GM12878 (cell line): ENCODE results near the gene ANKRD60. TPM values are rescaled to one million over a fixed set of nuclear protein-coding genes. Genes with fewer than 3 reads are reported as not detected.

Experiments
- ATF2 ChIP-seq: IDR thresholded peaks from 2 replicates; pipeline ENCODE4 v1.6.1; 2012; ENCODE audit warnings: low read length, inconsistent platforms
- ATF3 ChIP-seq: IDR thresholded peaks from 2 replicates; pipeline ENCODE4 v1.6.1; 2011; ENCODE audit warnings: low read depth, mild to moderate bottlenecking, low read length, moderate library complexity, borderline replicate concordance; ENCODE audit errors: extremely low read depth
- BCL3 ChIP-seq: IDR thresholded peaks from 2 replicates; pipeline ENCODE4 v1.6.1; 2011; ENCODE audit warnings: borderline replicate concordance, low read depth, mild to moderate bottlenecking, moderate library complexity, low read length; ENCODE audit not compliant: insufficient read depth, poor library complexity, severe bottlenecking
- BMI1 ChIP-seq: fragments of 450-650 bp; IDR thresholded peaks from 2 replicates; pipeline ENCODE4 v1.6.1; 2016; ENCODE audit warnings: mild to moderate bottlenecking, moderate library complexity, borderline replicate concordance
- BRCA1 ChIP-seq: IDR thresholded peaks from 2 replicates; pipeline ENCODE4 v1.6.1; 2011; ENCODE audit warnings: low read depth, low read length, improper control_type of control experiment
- CHD1 ChIP-seq: IDR thresholded peaks from 2 replicates; pipeline ENCODE4 v1.6.1; 2012; ENCODE audit warnings: low read depth, low read length, improper control_type of control experiment
- GABPA ChIP-seq: IDR thresholded peaks from 2 replicates; pipeline ENCODE4 v1.6.1; 2014; ENCODE audit warnings: antibody characterized with exemption, low read depth, mild to moderate bottlenecking, inconsistent platforms
- HDGF ChIP-seq: fragments of 450-650 bp; IDR thresholded peaks from 2 replicates; pipeline ENCODE4 v1.6.1; 2016; ENCODE audit warnings: antibody characterized with exemption
- HSF1 ChIP-seq: fragments of 150-350 bp; IDR thresholded peaks from 2 replicates; pipeline ENCODE4 v1.6.1; 2014; ENCODE audit warnings: mild to moderate bottlenecking, low read depth, low read length
- MXI1 ChIP-seq: fragments of 150-350 bp; IDR thresholded peaks from 2 replicates; pipeline ENCODE4 v1.6.1; 2011; ENCODE audit warnings: low read depth, mild to moderate bottlenecking, inconsistent platforms, low read length, improper control_type of control experiment
- MYC ChIP-seq: IDR thresholded peaks from 2 replicates; pipeline ENCODE4 v1.6.1; 2011; ENCODE audit warnings: mild to moderate bottlenecking, low read length, moderate library complexity, inconsistent platforms; ENCODE audit not compliant: insufficient read depth, insufficient replicate concordance, insufficient read length, severe bottlenecking
- NFXL1 ChIP-seq: fragments of 450-650 bp; IDR thresholded peaks from 2 replicates; pipeline ENCODE4 v1.6.1; 2017; ENCODE audit warnings: antibody characterized with exemption, mild to moderate bottlenecking, borderline replicate concordance
- NFYB ChIP-seq: IDR thresholded peaks from 2 replicates; pipeline ENCODE4 v1.6.1; 2011; ENCODE audit warnings: low read depth, mild to moderate bottlenecking, low read length, improper control_type of control experiment, moderate library complexity; ENCODE audit not compliant: insufficient read depth
- POU2F2 ChIP-seq: IDR thresholded peaks from 3 replicates; pipeline ENCODE4 v1.6.1; 2011; ENCODE audit warnings: low read depth, mild to moderate bottlenecking, low read length, borderline replicate concordance
- RBBP5 ChIP-seq: fragments of 200-600 bp; sonication (generic); conservative IDR thresholded peaks from 2 replicates; pipeline ENCODE4 v1.6.1; 2016
- REST ChIP-seq: IDR thresholded peaks from 2 replicates; pipeline ENCODE4 v1.6.1; 2012; ENCODE audit warnings: mild to moderate bottlenecking, low read depth, low read length
- SUPT20H ChIP-seq: IDR thresholded peaks from 2 replicates; pipeline ENCODE4 v1.6.1; 2011; ENCODE audit warnings: low read depth, mild to moderate bottlenecking, low read length, moderate library complexity, borderline replicate concordance; ENCODE audit not compliant: control insufficient read depth
- TAF1 ChIP-seq: IDR thresholded peaks from 2 replicates; pipeline ENCODE4 v1.6.1; 2011; ENCODE audit warnings: mild to moderate bottlenecking, low read depth, low read length, borderline replicate concordance
- TCF3 ChIP-seq: IDR thresholded peaks from 2 replicates; pipeline ENCODE4 v1.6.1; 2012; ENCODE audit warnings: low read depth, mild to moderate bottlenecking, low read length, borderline replicate concordance; ENCODE audit not compliant: insufficient read depth
- USF1 ChIP-seq: IDR thresholded peaks from 2 replicates; pipeline ENCODE4 v1.6.1; 2011; ENCODE audit warnings: borderline replicate concordance, low read depth, mild to moderate bottlenecking, moderate library complexity, mixed read lengths, low read length; ENCODE audit not compliant: insufficient read depth; ENCODE audit errors: extremely low read length
- polyA plus RNA-seq, 11 experiments: library from polyadenylated mRNA; depleted of rRNA in 4 of 11; unstranded in 6 of 11; stranded (reverse) in 5 of 11; fragments of >200 nt; fragmentation: Nextera tagmentation in 4 of 11; fragmentation: Illumina TruSeq in 1 of 11; extraction: Ambion mirVana in 4 of 11; extraction: Trizol in 1 of 11; gene quantifications; 1 replicate in 1 of 11; 2 replicates in 10 of 11; pipeline versions ENCODE4 v1.2.1 to v1.2.3, GENCODE V29; 2011 to 2016; ENCODE audit warnings: inconsistent platforms in 2 of 11, missing spikeins in 2 of 11, low read depth in 1 of 11
- total RNA-seq, 4 experiments: library from RNA; depleted of rRNA in 3 of 4; stranded (reverse); fragments of >200 nt in 3 of 4; fragmentation: Illumina TruSeq in 1 of 4; extraction: Trizol in 1 of 4; gene quantifications; 2 replicates each; pipeline versions ENCODE4 v1.2.1 to v1.2.3, GENCODE V29; 2013 to 2021

The ANKRD60 gene
- total and polyA plus RNA-seq, 10 of the 15 experiments (the other 5 are each of a cell fraction or from before 2014, with no cell fraction given) = not detected

GRCh38 chr20:58236612-58237317 lies 8.3 kb upstream of the ANKRD60 start (continued):
- no peak for TF ChIP-seq HSF1
- TF ChIP-seq NFXL1 = no peak
- TF ChIP-seq SUPT20H = no peak
- no peak for TF ChIP-seq RBBP5
- TF ChIP-seq GABPA = peak; percentile 37; the same call in 1 of the 2 replicates
- no peak for TF ChIP-seq TCF3
- TF ChIP-seq MXI1 = no peak; the same call in 1 of the 2 replicates
- TF ChIP-seq NFYB = no peak
- peak; percentile 56 for TF ChIP-seq BCL3
- TF ChIP-seq MYC = no peak
- TF ChIP-seq BRCA1 = no peak
- no peak for TF ChIP-seq ATF3
- no peak for TF ChIP-seq USF1
- no peak for TF ChIP-seq TAF1
- TF ChIP-seq HDGF = no peak
- no peak for TF ChIP-seq CHD1
- no peak for TF ChIP-seq REST
- TF ChIP-seq POU2F2 = no peak
- TF ChIP-seq ATF2 = no peak
- no peak for TF ChIP-seq BMI1
